ENCODE results near the gene WRAP73. TPM values are rescaled to one million over a fixed set of nuclear protein-coding genes. Genes with fewer than 3 reads are reported as not detected.

Gene WRAP73
- total and polyA plus RNA-seq, 2 experiments from 2014 or later = 16.9 to 20.2 TPM

DNA sequence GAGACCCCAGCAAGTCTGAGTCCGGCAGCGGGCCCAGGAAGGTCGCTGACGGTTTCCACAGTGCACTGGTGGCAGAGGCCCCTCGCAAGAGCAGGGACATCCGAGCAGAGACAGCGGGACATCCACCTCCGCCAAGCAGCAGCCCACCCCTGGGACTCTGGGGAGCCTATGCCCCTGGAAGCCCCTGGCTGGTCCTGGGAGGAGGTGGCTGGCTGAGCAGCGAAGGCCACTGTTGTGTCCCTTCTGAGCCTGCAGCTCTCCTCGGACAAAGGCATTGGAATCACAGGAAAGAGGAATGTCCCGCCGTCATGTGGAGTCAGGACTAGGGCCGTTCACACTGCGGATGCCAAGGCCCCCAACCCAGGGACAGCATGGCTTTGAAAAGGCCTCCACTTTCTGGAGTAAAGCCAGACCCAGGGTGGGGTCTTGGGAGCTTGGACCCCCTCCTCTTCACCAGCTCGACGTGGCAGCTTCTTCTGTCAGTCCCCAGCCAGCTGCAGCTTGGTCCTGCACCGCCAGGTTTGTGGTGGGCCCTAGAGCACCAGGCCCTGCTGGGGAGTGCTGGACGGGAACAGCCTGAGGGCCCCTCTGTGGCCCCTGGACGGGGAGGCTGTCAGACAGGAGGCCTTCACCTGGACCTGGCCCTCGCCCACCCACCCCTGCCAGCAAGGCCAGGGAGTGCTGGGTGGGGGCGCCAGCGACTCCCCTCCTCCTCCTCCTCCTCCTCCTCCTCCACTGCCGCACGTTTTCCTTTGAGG is 40.0 kb downstream of the WRAP73 start:
- Histone ChIP-seq H3K27ac (no peak overlapping the region), H3K4me3 (no peak overlapping the region), H3K27me3 (replicated peaks; ENCODE audit: insufficient read depth) (peaks cover 18% of the 10 kb centered on the region), H3K9ac (no peak overlapping the region), H2AFZ (no peak overlapping the region), H3K4me2 (ENCODE audit: unreplicated experiment) (no peak overlapping the region), H4K20me1 (ENCODE audit: insufficient read depth) (no peaks in the 10 kb centered on the region), H3K36me3 (ENCODE audit: low read depth) (no peaks in the 10 kb centered on the region), H3K9me3 (ENCODE audit: low read depth) (no peaks in the 10 kb centered on the region), H3K79me2 (ENCODE audit: insufficient read depth) (no peaks in the 10 kb centered on the region), H3F3A (ENCODE audit: insufficient read depth) (no peaks in the 10 kb centered on the region), H3K9me2 (ENCODE audit: insufficient read depth) (no peaks in the 10 kb centered on the region), H3K4me1 (ENCODE audit: insufficient read depth) (no peaks in the 10 kb centered on the region)
- 53 to 70% methylated on average over 20 to 22 of the region's 24 CpGs for WGBS, 2 experiments (ENCODE audit: low coverage in 1 of 2, low lambda C conversion rate in 2 of 2, missing lambda C conversion rate in 2 of 2)
- no peak for DNase-seq
- no peak for TF ChIP-seq EZH2phosphoT487 (IDR thresholded peaks at IDR 0.05; ENCODE audit: insufficient read depth, low read depth)
- no peak for TF ChIP-seq EZH2 (IDR thresholded peaks at IDR 0.05; ENCODE audit: insufficient read depth, poor library complexity, severe bottlenecking)
- in situ Hi-C loops (cut with MboI) = no loop called here

DNA sequence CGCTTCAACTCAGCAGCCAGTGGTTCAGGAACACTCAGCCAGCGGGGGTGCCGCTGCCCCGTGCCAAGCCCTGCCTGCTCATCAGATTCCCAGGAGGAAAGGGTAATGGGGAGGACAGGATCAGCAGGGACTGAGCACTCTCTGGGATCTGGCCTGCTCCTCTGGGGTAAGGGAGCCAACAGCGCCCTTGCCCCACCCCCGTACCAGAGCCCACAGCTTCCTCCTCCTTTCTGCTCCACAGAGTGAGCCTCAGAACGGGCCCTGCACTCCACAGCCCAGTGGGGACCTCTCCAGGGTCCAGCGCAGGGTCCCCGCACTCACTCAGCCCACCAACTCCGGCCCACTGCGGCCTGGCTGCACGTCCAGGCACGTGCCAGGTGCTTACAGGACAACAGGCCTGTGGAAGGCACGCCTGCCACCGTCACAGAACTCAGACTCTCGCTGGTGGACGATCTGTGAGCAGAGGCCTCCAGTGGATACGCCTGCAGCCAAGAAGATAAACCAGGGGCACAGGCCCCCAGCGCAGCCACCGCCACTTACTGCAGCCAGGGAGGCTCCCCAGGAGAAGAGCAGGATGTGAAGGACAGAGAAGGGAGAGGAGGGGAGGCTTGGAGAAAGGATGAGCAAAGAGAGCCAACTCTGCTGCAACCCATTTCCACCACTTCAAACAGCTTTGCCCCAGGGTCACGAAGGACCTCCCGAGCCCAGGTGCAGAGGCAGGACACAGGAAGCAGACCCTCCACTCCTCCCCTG is 40.7 kb downstream of the WRAP73 start:
- in situ Hi-C loops (cut with MboI) = no loop called here
- no peaks in the 10 kb centered on the region for H3K9me2 ChIP-seq (ENCODE audit: insufficient read depth)
- no peak overlapping the region for H2AFZ ChIP-seq
- no peak for TF ChIP-seq EZH2 (IDR thresholded peaks at IDR 0.05; ENCODE audit: insufficient read depth, poor library complexity, severe bottlenecking)
- TF ChIP-seq EZH2phosphoT487 (IDR thresholded peaks at IDR 0.05; ENCODE audit: insufficient read depth, low read depth) = no peak
- no peak overlapping the region for H3K9ac ChIP-seq
- H3K36me3 ChIP-seq (ENCODE audit: low read depth) = no peaks in the 10 kb centered on the region
- no peak overlapping the region for H3K27ac ChIP-seq
- H3F3A ChIP-seq (ENCODE audit: insufficient read depth) = no peaks in the 10 kb centered on the region
- H3K4me1 ChIP-seq (ENCODE audit: insufficient read depth) = no peaks in the 10 kb centered on the region
- H3K9me3 ChIP-seq (ENCODE audit: low read depth) = no peaks in the 10 kb centered on the region
- no peak overlapping the region for H3K4me3 ChIP-seq
- DNase-seq = no peak
- 77 to 80% methylated on average over 21 to 22 of the region's 22 CpGs for WGBS, 2 experiments (ENCODE audit: low coverage in 1 of 2, low lambda C conversion rate in 2 of 2, missing lambda C conversion rate in 2 of 2)
- no peak overlapping the region for H3K4me2 ChIP-seq (ENCODE audit: unreplicated experiment)
- H3K79me2 ChIP-seq (ENCODE audit: insufficient read depth) = no peaks in the 10 kb centered on the region
- H3K27me3 ChIP-seq (replicated peaks; ENCODE audit: insufficient read depth) = peaks cover 18% of the 10 kb centered on the region
- H4K20me1 ChIP-seq (ENCODE audit: insufficient read depth) = no peaks in the 10 kb centered on the region

DNA sequence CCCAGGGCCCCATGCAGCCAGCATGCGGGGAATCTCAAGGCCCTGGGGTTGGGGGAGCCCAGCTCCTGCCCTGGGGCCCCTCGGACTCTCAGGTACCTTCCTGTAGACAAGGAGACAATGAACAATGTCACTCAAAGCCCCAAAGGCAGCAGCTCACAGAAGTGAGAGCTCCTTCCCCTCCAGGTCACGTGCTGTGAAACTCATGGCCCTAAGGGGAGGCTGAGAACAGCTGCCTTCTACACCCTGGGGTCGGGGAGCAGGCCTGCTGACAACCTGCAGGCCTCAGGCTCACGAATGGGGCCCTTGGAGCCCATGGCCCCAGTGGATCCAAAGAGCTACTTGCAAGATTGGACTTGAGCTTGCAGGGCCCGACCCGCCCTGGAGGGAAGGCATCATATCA is 41.7 kb downstream of the WRAP73 start:
- WGBS, 2 experiments (ENCODE audit: low coverage in 1 of 2, low lambda C conversion rate in 2 of 2, missing lambda C conversion rate in 2 of 2) = 53 to 62% methylated on average over 7 of the region's 7 CpGs
- Histone ChIP-seq H2AFZ (no peak overlapping the region), H3K27ac (no peak overlapping the region), H3K27me3 (replicated peaks; ENCODE audit: insufficient read depth) (peaks cover 18% of the 10 kb centered on the region), H3K9me3 (ENCODE audit: low read depth) (no peaks in the 10 kb centered on the region), H3K9me2 (ENCODE audit: insufficient read depth) (no peaks in the 10 kb centered on the region), H4K20me1 (ENCODE audit: insufficient read depth) (no peaks in the 10 kb centered on the region), H3K4me2 (ENCODE audit: unreplicated experiment) (no peak overlapping the region), H3K4me3 (no peak overlapping the region), H3K36me3 (ENCODE audit: low read depth) (no peaks in the 10 kb centered on the region), H3K4me1 (ENCODE audit: insufficient read depth) (no peaks in the 10 kb centered on the region), H3K9ac (no peak overlapping the region), H3K79me2 (ENCODE audit: insufficient read depth) (no peaks in the 10 kb centered on the region), H3F3A (ENCODE audit: insufficient read depth) (no peaks in the 10 kb centered on the region)
- in situ Hi-C loops (cut with MboI) = no loop called here
- no peak for TF ChIP-seq EZH2phosphoT487 (IDR thresholded peaks at IDR 0.05; ENCODE audit: insufficient read depth, low read depth)
- DNase-seq = no peak

DNA sequence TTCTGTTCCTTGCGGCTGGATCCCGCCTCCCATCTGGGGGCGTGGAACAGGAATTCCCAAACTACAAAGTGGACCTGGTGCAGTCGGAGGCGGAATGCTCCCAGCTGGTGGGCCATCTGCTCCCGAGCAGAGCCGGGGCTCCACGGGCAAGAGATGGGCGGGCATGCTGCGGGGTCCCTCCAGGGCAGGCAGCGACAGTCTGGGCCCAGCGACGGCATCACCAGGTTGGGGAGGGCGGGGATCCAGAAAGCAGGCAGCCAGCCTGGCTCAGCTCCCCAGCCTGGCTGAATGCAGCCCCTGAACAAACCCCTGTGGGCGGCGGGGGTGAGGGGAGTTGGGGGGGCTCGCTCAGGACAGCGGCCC is 42.2 kb downstream of the WRAP73 start:
- H3K9me2 ChIP-seq (ENCODE audit: insufficient read depth) = no peaks in the 10 kb centered on the region
- H3K79me2 ChIP-seq (ENCODE audit: insufficient read depth) = no peaks in the 10 kb centered on the region
- no peak for TF ChIP-seq EZH2 (IDR thresholded peaks at IDR 0.05; ENCODE audit: insufficient read depth, poor library complexity, severe bottlenecking)
- TF ChIP-seq EZH2phosphoT487 (IDR thresholded peaks at IDR 0.05; ENCODE audit: insufficient read depth, low read depth) = no peak
- no peak overlapping the region for H3K4me2 ChIP-seq (ENCODE audit: unreplicated experiment)
- no peak overlapping the region for H3K27ac ChIP-seq
- H2AFZ ChIP-seq = no peak overlapping the region
- H3F3A ChIP-seq (ENCODE audit: insufficient read depth) = no peaks in the 10 kb centered on the region
- H3K9ac ChIP-seq = no peak overlapping the region
- in situ Hi-C loops (cut with MboI) = no loop called here
- WGBS, 2 experiments (ENCODE audit: low coverage in 1 of 2, low lambda C conversion rate in 2 of 2, missing lambda C conversion rate in 2 of 2) = 71 to 79% methylated on average over 14 to 18 of the region's 18 CpGs
- H3K27me3 ChIP-seq (replicated peaks; ENCODE audit: insufficient read depth) = peaks cover 18% of the 10 kb centered on the region
- no peaks in the 10 kb centered on the region for H4K20me1 ChIP-seq (ENCODE audit: insufficient read depth)
- H3K36me3 ChIP-seq (ENCODE audit: low read depth) = no peaks in the 10 kb centered on the region
- no peak for DNase-seq
- no peaks in the 10 kb centered on the region for H3K9me3 ChIP-seq (ENCODE audit: low read depth)
- no peak overlapping the region for H3K4me3 ChIP-seq
- H3K4me1 ChIP-seq (ENCODE audit: insufficient read depth) = no peaks in the 10 kb centered on the region

Data from GM23248 (cell line).